Effector memory CD8-positive, alpha-beta T cell (primary cell): Measurements from ENCODE around the gene LTK.
A peak's percentile ranks its signal among the peaks of the same experiment; 100 is the strongest.
"Not testable (repeated sequence)": the region's sequence is repeated elsewhere in the genome, so short reads cannot be mapped to it uniquely, and the experiment has no call there.

Source experiments
- ATAC-seq: fragments of 150-1000 bp; cut with Tn5 transposase; replicated peaks from 2 replicates; pipeline ENCODE4 v1.10.0; 2021; ENCODE audit warnings: mild to moderate bottlenecking, moderate library complexity
- DNase-seq, 3 experiments: peaks; one replicate each; pipeline ENCODE4 v3.0.0; 2021
- H3K27ac Mint-ChIP-seq, 2 donors: one replicate each; pipeline ENCODE4 v1.8.0; 2022; ENCODE audit warnings: mild to moderate bottlenecking in 2 of 2, mixed read lengths in 2 of 2, moderate library complexity in 2 of 2
- H3K27me3 Mint-ChIP-seq, 2 donors: one replicate each; pipeline ENCODE4 v1.8.0; 2022; ENCODE audit warnings: mixed read lengths in 2 of 2
- H3K36me3 Mint-ChIP-seq: one replicate; pipeline ENCODE4 v1.8.0; 2022; ENCODE audit warnings: mild to moderate bottlenecking, moderate library complexity, mixed read lengths; ENCODE audit not compliant: insufficient read depth
- H3K4me1 Mint-ChIP-seq, 2 donors: one replicate each; pipeline ENCODE4 v1.8.0; 2022; ENCODE audit warnings: low read depth in 2 of 2, mixed read lengths in 2 of 2
- H3K4me3 Mint-ChIP-seq, 2 donors: one replicate each; pipeline ENCODE4 v1.8.0; 2022; ENCODE audit warnings: mild to moderate bottlenecking in 2 of 2, mixed read lengths in 2 of 2, moderate library complexity in 2 of 2
- H3K9me3 Mint-ChIP-seq, 2 donors: one replicate each; pipeline ENCODE4 v1.8.0; 2022; ENCODE audit warnings: mixed read lengths in 2 of 2

Gene LTK

GRCh38 chr15:41469644-41470043 is 44.0 kb downstream of the LTK start:
- not testable (repeated sequence) for ATAC-seq, H3K4me3 Mint-ChIP-seq, DNase-seq, H3K27ac Mint-ChIP-seq, H3K27me3 Mint-ChIP-seq, H3K9me3 Mint-ChIP-seq
- Mint-ChIP-seq H3K4me1 (peaks cover 3 to 11% of the 10 kb centered on the region in 2 donors), H3K36me3 (peaks cover 52% of the 10 kb centered on the region)

GRCh38 chr15:41466711-41467110 is 46.9 kb downstream of the LTK start:
- no peaks in the 10 kb centered on the region for H3K9me3 Mint-ChIP-seq
- DNase-seq (no peak), ATAC-seq (peak; percentile 75)
- no peaks in the 10 kb centered on the region for H3K27me3 Mint-ChIP-seq
- peak overlapping the region in 1 of 2 donors; percentile 80 for H3K27ac Mint-ChIP-seq
- H3K4me3 Mint-ChIP-seq, result peak overlapping the region in 1 of 2 donors; percentile 45
- H3K36me3 Mint-ChIP-seq, result peaks cover 41% of the 10 kb centered on the region
- H3K4me1 Mint-ChIP-seq, result peaks cover 8 to 16% of the 10 kb centered on the region in 2 donors

GRCh38 chr15:41465822-41466421 is 47.7 kb downstream of the LTK start:
- DNase-seq (peak; percentile 23 to 32 (median 32)), ATAC-seq (peak; percentile 69)
- Mint-ChIP-seq H3K9me3 (no peaks in the 10 kb centered on the region), H3K4me1 (peaks cover 8 to 16% of the 10 kb centered on the region in 2 donors), H3K36me3 (peaks cover 40% of the 10 kb centered on the region), H3K4me3 (peak overlapping the region in 1 of 2 donors; percentile 17), H3K27me3 (no peaks in the 10 kb centered on the region), H3K27ac (no peak overlapping the region)

- ATAC-seq (no peak), DNase-seq (no peak)
- H3K36me3 Mint-ChIP-seq, result peaks cover 35% of the 10 kb centered on the region
- H3K27me3 Mint-ChIP-seq, result no peaks in the 10 kb centered on the region
- H3K27ac Mint-ChIP-seq, result no peak overlapping the region
- H3K9me3 Mint-ChIP-seq, result no peaks in the 10 kb centered on the region
- H3K4me3 Mint-ChIP-seq, result no peak overlapping the region
- H3K4me1 Mint-ChIP-seq, result peaks cover 8 to 16% of the 10 kb centered on the region in 2 donors
Measured at GRCh38 chr15:41464889-41465580, 48.6 kb downstream of the LTK start.

- H3K27ac Mint-ChIP-seq, result peak overlapping the region; percentile 11 to 56
- peaks cover 8 to 16% of the 10 kb centered on the region in 2 donors for H3K4me1 Mint-ChIP-seq
Measured at GRCh38 chr15:41462084-41462795, 51.4 kb downstream of the LTK start.

More at GRCh38 chr15:41462084-41462795, 51.4 kb downstream of the LTK start:
- no peak overlapping the region for H3K4me3 Mint-ChIP-seq
- ATAC-seq, result no peak
- no peak for DNase-seq
- no peaks in the 10 kb centered on the region for H3K9me3 Mint-ChIP-seq
- no peaks in the 10 kb centered on the region for H3K27me3 Mint-ChIP-seq
- H3K36me3 Mint-ChIP-seq, result peaks cover 39% of the 10 kb centered on the region
